Fibroblast of pulmonary artery (primary cell): ENCODE data around the gene SF3B2.
"Not testable (repeated sequence)": the region's sequence is repeated elsewhere in the genome, so short reads cannot be mapped to it uniquely, and the experiment has no call there.

Experiments used
- DNase-seq: peaks from one replicate; pipeline ENCODE4 v3.0.0-alpha.2; 2010; ENCODE audit warnings: low read depth
- H3K4me3 ChIP-seq: replicated peaks from 2 replicates; pipeline ENCODE4 v1.5.1; 2011; ENCODE audit warnings: low read depth, mild to moderate bottlenecking, control low read depth, low read length, moderate library complexity
- CTCF ChIP-seq: IDR thresholded peaks from 2 replicates; pipeline ENCODE4 v1.5.1; 2011; ENCODE audit warnings: mild to moderate bottlenecking, control low read depth, low read length, inconsistent platforms; ENCODE audit errors: missing control alignments

Gene SF3B2

GRCh38 chr11:66111158-66111557, 59.0 kb downstream of the SF3B2 start:
- no peak overlapping the region for H3K4me3 ChIP-seq
- DNase-seq = no peak
- no peak for TF ChIP-seq CTCF

GRCh38 chr11:66112041-66112491, 59.9 kb downstream of the SF3B2 start:
- no peak for DNase-seq
- no peak overlapping the region for H3K4me3 ChIP-seq
- TF ChIP-seq CTCF = no peak

- no peak overlapping the region for H3K4me3 ChIP-seq
- DNase-seq = peak; percentile 85
- TF ChIP-seq CTCF = no peak
Measured at GRCh38 chr11:66112601-66113499, 60.7 kb downstream of the SF3B2 start.

- not testable (repeated sequence) for H3K4me3 ChIP-seq, DNase-seq
Measured at GRCh38 chr11:66114957-66115356, 62.8 kb downstream of the SF3B2 start.

- DNase-seq = peak; percentile 29
- no peak for TF ChIP-seq CTCF
Measured at GRCh38 chr11:66115638-66116301, 63.6 kb downstream of the SF3B2 start.

GRCh38 chr11:66116576-66117361, 64.6 kb downstream of the SF3B2 start:
- no peak for DNase-seq
- no peak for TF ChIP-seq CTCF
- no peak overlapping the region for H3K4me3 ChIP-seq

More at GRCh38 chr11:66115638-66116301, 63.6 kb downstream of the SF3B2 start:
- peak overlapping the region; percentile 6 for H3K4me3 ChIP-seq

GRCh38 chr11:66118847-66119246, 66.7 kb downstream of the SF3B2 start:
- no peak overlapping the region for H3K4me3 ChIP-seq
- DNase-seq = no peak
- no peak for TF ChIP-seq CTCF
